Calu3 (cell line): Measurements from ENCODE around the gene MICA. TPM values are rescaled to one million over a fixed set of nuclear protein-coding genes. Genes with fewer than 3 reads are reported as not detected.

ENCODE experiments used
- Bru-seq: library from RNA; stranded (reverse); fragments of 400-500 nt; gene quantifications from one replicate; lab custom pipeline; 2021; lab: Mats Ljungman, UMichigan
- BruChase-seq, 2 experiments: library from RNA; stranded (reverse); fragments of 400-500 nt; gene quantifications; one replicate each; lab custom pipeline; 2021; lab: Mats Ljungman, UMichigan
- BruUV-seq: library from RNA; stranded (reverse); fragments of 400-500 nt; replicated peaks from 2 replicates; lab custom pipeline; 2021; lab: Mats Ljungman, UMichigan
- CTCF ChIA-PET: fragments of 300-600 bp; sonication (Branson Sonifier 250); formaldehyde crosslinking; loops from one replicate; lab custom pipeline; 2022; ENCODE audit warnings: antibody characterized with exemption; lab: Charles Lee
- DNase-seq: peaks from one replicate; pipeline ENCODE4 v3.0.0; 2022
- H3K27ac Mint-ChIP-seq: one replicate; pipeline ENCODE4 v1.8.0; 2022; ENCODE audit warnings: mixed read lengths; ENCODE audit not compliant: unreplicated experiment
- H3K27me3 Mint-ChIP-seq: one replicate; pipeline ENCODE4 v1.8.0; 2022; ENCODE audit warnings: mixed read lengths; ENCODE audit not compliant: unreplicated experiment
- H3K36me3 Mint-ChIP-seq: one replicate; pipeline ENCODE4 v1.8.0; 2022; ENCODE audit warnings: mild to moderate bottlenecking, moderate library complexity, mixed read lengths; ENCODE audit not compliant: insufficient read depth, unreplicated experiment
- H3K4me1 Mint-ChIP-seq: one replicate; pipeline ENCODE4 v1.8.0; 2022; ENCODE audit warnings: mild to moderate bottlenecking, low read depth, mixed read lengths; ENCODE audit not compliant: unreplicated experiment
- H3K4me3 Mint-ChIP-seq: one replicate; pipeline ENCODE4 v1.8.0; 2022; ENCODE audit warnings: mild to moderate bottlenecking, low read depth, moderate library complexity, mixed read lengths; ENCODE audit not compliant: unreplicated experiment
- H3K9me3 Mint-ChIP-seq: one replicate; pipeline ENCODE4 v1.8.0; 2022; ENCODE audit warnings: low read depth, mixed read lengths; ENCODE audit not compliant: unreplicated experiment
- CTCF ChIP-seq: fragments of 200-600 bp; IDR thresholded peaks from one replicate; pipeline ENCODE4 v1.8.0; 2022; ENCODE audit warnings: antibody characterized with exemption; ENCODE audit not compliant: unreplicated experiment
- intact Hi-C: fragments of 100-400 bp; cut with micrococcal nuclease; formaldehyde crosslinking; loops from one replicate; pipeline ENCODE4 v1.10.0; 2022; ENCODE audit not compliant: unreplicated experiment
- long read RNA-seq: library from polyadenylated mRNA; stranded (forward); transcript quantifications from one replicate; pipeline ENCODE4 v2.0.0, GENCODE V29; 2022
- total RNA-seq: library from RNA; stranded (reverse); gene quantifications from 2 replicates; pipeline ENCODE4 v1.2.3, GENCODE V29; 2022

MICA gene
- 70.2 and 77.1 TPM in 2 replicates for total RNA-seq
- Bru-seq, nascent RNA, result percentile 84 among the genes with signal in this experiment
- BruChase-seq, experiment 1, labeled RNA remaining after a 6-hour chase, result percentile 97 among the genes with signal in this experiment
- BruChase-seq, experiment 2, labeled RNA remaining after a 2-hour chase, result percentile 97 among the genes with signal in this experiment
- long read RNA-seq, transcript MICA-209 (6 exons, 1,386 nt), result major isoform, 75 of 127 reads
- long read RNA-seq, partial matches to known transcripts, result 41 of 127 reads
- long read RNA-seq, other reads (novel, unspliced or antisense), result 9 of 127 reads

GRCh38 chr6:31403283-31404060, at the start of gene MICA:
MICA (plus strand) TSS chr6:31403595; CDS start chr6:31403633, 38 bp downstream.
- Mint-ChIP-seq H3K27me3 (no peaks in the 10 kb centered on the region), H3K36me3 (peaks cover 69% of the 10 kb centered on the region), H3K4me3 (peak within 1 kb of the TSS; percentile 95), H3K27ac (peak within 1 kb of the TSS; percentile 64), H3K9me3 (no peaks in the 10 kb centered on the region), H3K4me1 (peaks cover 67% of the 10 kb centered on the region)
- peak; percentile 99 for DNase-seq
- CTCF ChIA-PET, result interaction anchor here (0.6 to 5.5 kb wide), 6 partner anchors 19 to 474 kb away, joined by 3 to 84 read pairs (median 4); no protein-coding TSS in a partner anchor
- TF ChIP-seq CTCF, result peak; percentile 40
- BruUV-seq, result no TSS peak
- intact Hi-C loops, result loop anchor here (5.0 kb wide), 1 partner anchor 144 kb away; the partner anchor contains the start of genes ATP6V1G2 and NFKBIL1

- TF ChIP-seq CTCF, result no peak
- CTCF ChIA-PET, result interaction anchor here (0.7 kb wide), 1 partner anchor 86 kb away, joined by 3 read pairs; no protein-coding TSS in a partner anchor
- intact Hi-C loops, result no loop called here
- no peak for DNase-seq
- Mint-ChIP-seq H3K4me3 (no peak overlapping the region), H3K27me3 (peaks cover 66% of the 10 kb centered on the region), H3K36me3 (peaks cover 37% of the 10 kb centered on the region), H3K27ac (no peak overlapping the region), H3K9me3 (no peaks in the 10 kb centered on the region), H3K4me1 (no peaks in the 10 kb centered on the region)
- no TSS peak for BruUV-seq
These were observed 49.1 kb upstream of the MICA start for GRCh38 chr6:31354158-31354863.

- DNase-seq, result no peak
- Mint-ChIP-seq H3K4me1 (no peaks in the 10 kb centered on the region), H3K27me3 (peaks cover 66% of the 10 kb centered on the region), H3K27ac (no peak overlapping the region), H3K9me3 (no peaks in the 10 kb centered on the region), H3K4me3 (no peak overlapping the region), H3K36me3 (peaks cover 37% of the 10 kb centered on the region)
- BruUV-seq, result no TSS peak
- no peak for TF ChIP-seq CTCF
- CTCF ChIA-PET, result interaction anchor here (1.0 kb wide), 1 partner anchor 12 kb away, joined by 4 read pairs; no protein-coding TSS in a partner anchor
- intact Hi-C loops, result no loop called here
These were observed 48.4 kb upstream of the MICA start for GRCh38 chr6:31354864-31355582.
